Measurements from ENCODE around the gene SYCE3.

The SYCE3 gene

DNA sequence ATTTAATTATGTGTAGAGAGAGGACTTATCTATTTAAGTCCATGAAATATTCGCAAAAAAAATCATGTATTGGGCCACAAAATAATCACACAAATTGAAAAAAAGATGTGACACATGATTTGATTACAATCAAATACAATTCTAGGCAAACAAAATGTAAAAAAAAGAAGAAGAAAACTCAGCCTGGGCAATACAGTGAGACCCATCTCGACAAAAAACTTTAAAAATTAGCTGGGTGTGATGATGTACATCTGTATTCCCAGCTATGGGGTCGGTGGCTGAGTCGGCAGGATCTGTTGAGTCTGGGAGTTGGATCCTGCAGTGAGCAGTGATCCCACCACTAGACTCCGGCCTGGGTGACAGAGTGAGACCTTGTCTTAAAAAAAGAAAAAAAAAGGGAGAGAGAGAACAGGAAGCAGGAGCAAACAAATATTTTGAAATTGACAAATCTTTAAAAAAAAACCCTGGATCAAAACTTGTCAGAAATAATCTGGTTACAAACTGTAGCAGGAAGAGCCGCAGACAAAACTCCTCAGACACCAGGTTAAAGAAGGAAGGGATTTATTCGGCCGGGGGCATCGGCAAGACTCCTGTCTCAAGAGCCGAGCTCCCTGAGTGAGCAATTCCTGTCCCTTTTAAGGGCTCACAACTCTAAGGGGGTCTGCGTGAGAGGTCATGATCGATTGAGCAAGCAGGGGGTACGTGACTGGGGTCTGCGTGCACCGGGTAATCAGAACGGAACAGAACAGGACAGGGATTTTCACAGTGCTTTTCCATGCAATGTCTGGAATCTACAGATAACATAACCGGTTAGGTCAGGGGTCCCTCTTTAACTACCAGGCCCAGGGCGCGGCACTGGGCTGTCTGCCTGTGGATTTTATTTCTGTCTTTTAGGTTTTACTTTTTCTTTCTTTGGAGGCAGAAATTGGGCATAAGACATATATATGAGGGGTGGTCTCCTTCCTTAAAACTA, 29.6 kb downstream of the SYCE3 start:
- no peak for DNase-seq

DNA sequence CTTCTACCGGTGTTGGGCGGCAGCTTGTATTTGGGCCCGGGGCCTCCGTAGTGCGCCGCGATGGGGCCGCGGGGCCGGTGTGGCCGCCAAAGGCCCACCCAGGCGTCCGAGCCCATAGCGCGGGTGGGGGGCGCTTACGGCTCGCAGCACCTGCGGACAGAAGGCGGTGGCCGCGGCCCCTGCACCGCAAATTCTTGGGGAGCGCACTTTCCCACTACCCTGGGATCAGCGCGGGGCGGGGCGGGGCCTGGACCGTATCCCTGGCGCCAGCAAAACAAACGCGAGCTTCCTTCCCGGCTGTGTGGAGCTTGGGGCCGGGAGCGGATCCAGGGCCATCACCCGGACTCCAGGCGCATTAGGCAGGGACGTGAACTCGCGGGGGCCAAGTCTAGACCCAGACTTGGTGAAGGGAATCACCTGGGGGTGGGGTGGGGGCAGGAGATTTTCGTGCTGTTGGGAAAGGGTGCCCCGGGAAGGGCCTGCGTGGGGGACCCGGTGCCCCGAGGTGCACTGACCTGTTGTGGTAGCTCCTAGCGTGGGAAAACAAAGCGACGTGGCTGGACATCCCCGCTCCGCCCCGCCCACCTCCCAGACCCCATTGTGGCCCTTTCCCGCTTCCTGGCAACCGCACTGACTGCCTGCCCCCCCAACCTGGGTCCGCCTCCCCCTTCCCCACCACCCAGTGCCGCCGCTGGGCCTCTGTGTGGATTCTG, 30.6 kb downstream of the SYCE3 start:
- peak in 1 of 51 donors; percentile 39 for DNase-seq

DNA sequence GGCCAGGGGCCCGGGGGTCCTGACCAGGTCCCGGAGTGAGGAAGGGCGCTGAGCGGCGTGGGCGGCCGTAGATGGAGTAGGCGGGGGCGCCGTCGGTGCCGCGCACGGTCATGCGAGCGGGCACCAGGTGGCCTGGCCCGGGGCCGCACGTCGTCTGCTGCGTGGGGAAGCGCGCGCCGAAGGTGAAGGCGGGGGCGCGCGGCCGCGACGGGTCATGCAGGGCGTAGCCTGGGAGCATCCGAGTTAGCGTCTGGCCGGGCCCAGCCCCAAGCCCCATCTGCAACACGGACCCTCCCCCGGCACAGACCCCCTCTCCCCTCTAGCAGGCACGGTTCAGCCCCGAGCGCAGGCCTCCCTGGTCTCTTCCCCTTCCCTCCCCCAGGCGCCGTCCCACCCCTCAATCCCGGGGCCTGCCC, 31.2 kb downstream of the SYCE3 start:
- DNase-seq = no peak

DNA sequence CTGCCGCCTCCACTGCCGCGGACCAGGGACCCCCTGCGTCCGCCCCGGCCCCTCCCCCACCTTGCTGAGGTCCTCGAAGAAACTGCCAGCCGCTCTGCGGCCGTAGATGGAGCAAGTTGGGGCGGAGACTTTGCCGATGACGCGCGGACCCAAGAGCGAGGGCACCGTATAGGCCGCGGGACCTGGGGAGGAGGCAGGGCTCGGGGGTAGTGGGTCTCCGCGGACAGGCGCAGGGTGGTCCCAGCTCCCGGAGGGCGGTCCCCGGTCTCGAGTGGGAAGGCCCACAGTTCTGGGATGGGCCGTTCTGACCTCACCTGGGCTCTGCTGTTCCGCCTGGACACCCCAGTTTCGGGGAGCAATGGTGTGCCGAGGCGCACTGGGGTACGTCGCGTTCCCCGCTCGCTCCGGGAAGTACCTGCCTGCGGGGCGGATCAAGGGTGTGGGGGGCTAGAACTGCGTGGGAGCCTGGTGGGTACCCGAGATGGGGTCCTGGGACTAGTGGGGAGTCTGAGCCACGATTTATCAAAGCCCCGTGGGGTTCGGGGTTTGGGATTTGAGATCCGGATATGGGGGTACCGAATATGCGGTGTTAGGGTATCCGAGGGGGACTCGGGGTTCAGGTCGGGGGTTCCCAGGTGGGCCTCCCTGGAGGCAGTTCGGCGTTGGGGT, 31.7 kb downstream of the SYCE3 start:
- peak in 3 of 51 donors; percentile 26 to 36 (median 26) for DNase-seq

DNA sequence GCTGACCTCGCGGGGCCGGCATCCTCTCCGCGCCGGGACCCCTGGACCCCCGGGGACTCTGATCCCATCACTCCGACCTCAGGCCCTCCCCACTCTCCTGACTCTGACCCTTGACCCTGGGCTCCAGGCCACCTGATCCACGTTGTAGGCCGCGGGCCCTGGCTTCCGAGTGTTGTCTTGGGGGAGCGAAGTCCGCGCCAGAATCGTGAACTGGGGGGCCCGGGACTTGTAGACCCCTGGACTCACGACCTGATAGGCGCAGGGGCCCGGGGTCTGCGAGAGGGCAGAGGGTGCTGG, 32.2 kb downstream of the SYCE3 start:
- DNase-seq = no peak

DNA sequence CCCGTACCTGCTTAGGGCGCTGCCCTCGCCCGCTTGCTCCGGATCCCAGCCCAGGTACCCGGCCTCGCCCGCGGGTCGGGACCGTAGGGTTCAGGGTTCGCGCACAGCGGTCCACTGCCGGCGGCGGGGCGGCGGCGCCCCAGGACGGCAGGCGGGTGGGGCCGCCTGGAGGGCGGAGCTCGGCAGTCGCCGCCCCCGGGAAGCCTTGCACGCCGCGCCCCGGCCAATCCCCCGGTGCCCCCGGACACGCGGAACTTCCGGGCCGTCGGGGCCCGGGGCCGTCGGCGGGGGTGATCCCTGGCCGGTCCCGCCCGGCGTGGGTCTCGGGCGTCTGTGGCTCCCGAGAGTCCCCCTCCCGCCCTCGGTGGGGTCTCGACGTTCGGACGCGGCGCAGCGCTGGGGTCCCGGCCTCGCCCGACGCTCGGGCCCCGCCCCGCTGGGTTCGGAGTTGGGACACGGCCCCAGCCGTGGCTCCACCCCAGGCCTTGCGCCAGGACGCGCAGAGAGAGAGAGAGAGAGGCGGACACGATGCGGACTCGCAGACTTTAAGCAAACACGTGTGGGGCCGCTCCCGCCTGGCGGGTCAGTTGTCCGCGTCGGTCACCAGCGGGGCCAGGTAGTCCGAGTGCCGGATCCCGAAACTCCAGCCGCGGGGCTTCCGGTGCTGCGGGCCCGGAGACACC, 32.7 kb downstream of the SYCE3 start, which contains the start of gene TYMP:
Gene TYMP, minus strand, starts transcription at position 116 of the 683 bp plus-strand sequence. CDS start 303 bp downstream, outside the sequence.
- DNase-seq = peak in 3 of 51 donors; percentile 16 to 40 (median 18)

DNA sequence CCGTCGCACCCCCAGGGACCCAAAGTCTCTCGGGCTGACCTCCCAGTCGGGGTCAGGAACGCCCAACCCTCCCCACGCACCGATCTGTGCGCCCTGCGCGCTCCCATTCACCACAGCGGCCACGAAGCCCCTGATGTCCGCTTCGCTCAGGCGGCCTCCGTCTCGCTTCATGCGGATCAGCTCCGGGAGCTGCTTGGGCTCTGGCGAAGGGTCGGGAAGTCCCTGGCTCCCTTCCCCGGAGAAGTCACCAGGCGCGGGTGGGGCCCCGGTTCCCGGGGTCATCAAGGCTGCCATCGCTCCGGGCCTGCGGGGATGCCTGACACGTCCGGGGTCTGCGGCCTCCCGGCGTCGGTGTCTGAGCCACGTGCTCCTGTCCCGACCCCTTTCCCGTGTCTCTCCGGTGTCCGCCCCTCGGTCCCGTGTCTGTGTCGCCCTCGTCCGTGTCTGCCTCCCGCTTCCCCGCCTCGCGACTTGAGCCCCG, 33.3 kb downstream of the SYCE3 start:
- DNase-seq = no peak

DNA sequence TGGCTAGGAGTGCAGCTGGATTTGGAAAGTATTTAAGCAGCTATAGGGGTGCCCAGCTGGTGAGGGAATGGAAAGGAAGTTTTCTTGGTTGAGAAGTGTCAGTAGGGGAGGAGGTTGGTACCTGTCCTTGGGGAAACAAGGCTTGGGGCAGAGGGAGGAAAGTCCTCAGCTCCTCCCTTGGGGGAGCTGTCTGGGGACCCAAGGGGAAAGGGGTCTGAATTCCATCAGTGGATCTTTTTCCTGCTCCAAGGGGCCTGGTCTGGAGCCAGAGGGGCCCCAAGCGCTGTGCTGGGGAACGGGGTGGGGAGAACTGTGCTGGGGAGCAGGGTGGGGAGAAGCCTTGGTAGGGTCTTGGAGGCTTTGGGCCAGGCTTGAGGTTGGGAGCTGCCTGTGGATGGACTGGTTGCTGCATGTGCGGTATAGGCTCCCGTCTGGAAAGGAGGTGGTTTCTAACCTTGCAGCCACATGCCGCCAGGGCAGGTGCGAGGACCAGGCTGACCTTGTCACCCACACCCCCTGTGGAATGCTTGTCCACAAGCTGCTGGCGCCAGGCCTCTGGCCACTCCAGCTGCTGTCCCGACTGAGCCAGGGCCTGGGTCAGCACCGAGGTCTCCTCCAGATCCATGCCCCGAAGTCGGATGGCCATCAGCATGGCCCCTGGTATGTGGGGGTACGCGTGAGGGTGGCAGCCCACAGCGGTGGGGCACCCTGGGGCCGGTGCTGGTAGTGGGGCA, 33.9 kb downstream of the SYCE3 start:
- DNase-seq = no peak

DNA sequence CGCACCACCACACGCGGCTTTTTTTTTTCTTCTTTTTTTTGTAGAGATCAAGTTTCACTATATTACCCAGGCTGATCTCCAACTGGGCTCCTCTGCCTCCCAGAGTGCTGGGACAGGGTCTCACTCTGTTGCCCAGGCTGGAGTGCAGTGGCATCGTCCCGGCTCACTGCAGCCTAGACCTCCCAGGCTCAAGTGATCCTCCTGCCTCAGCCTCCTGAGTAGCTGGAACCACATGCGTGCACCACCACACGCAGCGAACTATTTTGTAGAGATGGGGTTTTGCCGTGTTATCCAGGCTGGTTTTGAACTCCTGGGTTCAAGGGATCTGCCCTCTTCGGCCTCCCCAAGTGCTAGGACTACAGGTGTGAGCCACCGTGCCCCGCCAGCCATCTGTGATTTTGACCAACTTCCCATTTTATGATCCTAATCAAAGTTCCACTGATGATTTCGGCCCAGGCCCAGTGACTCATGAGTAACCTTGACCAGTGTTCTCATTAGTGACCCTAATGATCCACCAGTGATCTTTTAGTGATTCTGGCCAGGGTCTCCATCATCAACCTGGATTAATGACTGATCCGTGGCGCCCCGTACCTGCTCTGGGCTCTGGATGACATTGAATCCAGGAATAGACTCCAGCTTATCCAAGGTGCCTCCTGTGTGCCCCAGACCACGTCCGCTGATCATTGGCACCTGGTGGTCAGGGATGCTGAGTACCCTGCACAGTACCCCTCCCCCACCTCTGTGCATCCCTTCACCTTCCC, 34.6 kb downstream of the SYCE3 start:
- DNase-seq = no peak

DNA sequence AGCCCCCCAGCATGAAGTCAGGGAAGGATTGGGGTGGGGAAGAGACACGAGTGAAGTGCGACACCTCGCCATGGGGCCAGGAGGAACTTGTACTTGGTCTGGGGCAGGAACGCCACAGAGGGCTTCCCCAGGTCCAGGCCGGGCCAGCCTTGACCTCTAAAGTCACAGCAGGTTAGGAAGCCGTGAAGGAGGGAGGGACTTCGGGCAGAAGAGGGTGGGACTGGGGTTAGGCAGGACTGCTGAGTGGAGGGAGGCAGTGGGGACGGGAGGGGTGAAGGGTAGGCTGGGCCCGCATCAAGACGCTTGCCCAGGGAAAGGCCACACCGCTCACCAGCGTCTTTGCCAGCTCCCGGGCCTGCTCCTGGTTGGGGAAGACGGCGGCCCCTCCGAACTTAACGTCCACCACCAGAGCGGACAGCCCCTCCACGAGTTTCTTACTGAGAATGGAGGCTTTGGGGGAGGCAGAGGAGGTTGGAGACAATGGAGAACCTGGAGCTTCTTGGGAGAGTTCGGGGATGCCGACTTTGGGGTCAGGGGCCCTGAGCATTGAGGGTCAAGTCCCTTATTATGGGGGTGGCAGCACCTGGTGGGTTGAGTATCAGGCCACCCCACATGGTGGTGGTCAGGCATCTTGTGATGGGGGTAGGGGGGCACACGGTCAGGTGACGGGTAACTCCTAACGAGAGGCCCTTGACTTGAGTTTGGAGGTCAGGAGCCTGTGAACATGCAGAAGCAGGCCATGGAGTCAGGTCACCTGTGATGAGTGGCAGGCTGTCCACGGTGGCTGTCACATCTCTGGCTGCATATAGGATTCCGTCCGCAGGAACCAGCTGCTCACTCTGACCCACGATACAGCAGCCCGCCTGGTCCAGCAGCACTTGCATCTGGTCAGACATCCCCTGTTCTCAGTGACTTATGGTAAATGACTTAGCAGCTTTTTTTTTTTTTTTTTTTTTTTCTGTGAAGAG, 35.6 kb downstream of the SYCE3 start:
- peak in 4 of 51 donors; percentile 24 to 39 (median 30) for DNase-seq

DNA sequence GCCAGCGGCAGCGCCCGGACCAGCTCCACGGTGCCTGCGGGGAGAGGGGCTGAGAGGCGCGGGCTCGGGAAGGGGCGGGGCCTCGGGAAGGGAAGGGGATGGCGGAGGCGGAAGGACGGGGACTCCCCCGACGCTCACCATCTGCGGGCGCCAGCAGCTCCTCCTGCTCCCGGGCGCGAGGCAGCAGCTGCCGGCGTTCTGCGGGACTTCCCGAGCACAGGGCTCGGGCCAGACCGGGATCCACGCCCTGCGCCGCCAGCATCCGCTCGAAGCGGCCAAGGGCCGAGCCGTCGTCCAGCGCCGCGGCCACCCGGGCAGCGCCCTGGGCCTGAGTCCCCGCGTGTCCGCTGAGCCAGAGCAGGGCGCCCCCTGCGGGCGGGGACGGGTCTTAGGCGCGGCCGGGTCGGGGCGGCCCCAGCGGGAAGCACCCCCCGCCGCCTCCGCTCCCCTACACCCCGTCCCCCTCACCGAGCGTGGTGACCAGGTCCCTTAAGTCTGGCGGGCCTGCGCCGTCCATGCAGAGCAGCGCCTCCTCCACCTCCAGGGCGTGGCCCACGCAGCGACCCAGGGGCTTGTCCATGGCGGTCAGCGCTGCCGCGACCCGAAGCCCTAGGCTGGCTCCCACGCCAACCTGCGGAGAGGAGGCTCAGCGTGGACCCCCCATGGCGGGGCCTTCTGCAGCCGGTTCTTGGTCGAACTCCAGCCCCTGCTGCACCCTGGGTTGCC, 36.4 kb downstream of the SYCE3 start:
- peak in 30 of 51 donors; percentile 36 to 85 (median 68) for DNase-seq

DNA sequence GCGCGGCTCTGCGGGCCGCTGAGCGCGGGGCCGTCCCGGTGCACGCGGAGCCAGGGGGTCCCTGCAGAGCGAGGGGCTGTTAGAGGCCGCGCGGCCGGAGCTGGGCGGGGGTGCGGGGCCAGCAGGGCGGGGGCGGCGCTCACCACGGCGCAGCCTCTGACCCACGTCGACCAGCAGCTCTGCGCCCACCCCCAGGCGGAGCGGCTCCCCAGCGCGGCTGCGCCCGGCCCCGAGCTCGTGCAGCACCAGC, 36.9 kb downstream of the SYCE3 start:
- peak in 18 of 51 donors; percentile 50 to 86 (median 71) for DNase-seq

DNA sequence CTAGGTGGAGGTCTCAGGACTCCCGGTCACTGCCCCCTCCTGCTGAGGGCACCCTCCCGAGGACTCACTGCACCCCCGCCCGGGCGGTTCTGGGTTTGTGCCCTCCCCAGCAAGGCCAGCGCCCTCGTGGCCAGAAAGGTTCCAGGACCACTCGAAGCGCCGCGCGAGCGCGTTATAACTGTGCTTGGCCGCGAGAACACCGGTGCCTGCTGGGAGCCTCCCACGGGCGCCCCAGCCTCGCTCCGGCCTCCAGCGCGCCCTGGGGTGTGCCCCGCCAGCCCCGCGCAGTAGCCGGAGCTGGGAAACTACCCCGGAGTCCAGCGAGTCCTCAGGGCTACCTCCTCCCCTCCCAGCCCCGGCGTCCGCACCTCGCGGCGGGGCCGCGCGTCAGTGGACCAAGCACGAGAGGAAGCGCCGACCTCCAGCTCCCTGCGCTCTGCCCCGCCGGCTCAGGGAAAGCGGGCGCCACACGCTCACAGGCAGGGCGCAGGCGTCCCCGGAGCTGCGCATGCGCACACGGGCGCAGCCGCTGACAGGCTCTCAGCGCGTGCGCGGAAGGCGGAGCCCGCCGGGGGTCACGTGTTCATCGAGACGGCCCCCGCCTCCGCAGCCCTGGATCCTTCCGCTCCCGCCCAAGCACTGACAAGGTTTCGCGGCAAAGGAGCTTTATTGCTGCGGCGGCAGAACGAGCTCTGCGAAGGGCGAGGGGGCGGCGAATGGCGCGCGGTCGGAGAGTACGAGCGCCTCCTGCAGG, 37.4 kb downstream of the SYCE3 start, which contains the start of gene SCO2:
Gene SCO2, minus strand, starts transcription at position 495 of the 754 bp plus-strand sequence. CDS start 1,187 bp downstream, outside the sequence.
- DNase-seq = peak; percentile 52 to 95 (median 87)

DNA sequence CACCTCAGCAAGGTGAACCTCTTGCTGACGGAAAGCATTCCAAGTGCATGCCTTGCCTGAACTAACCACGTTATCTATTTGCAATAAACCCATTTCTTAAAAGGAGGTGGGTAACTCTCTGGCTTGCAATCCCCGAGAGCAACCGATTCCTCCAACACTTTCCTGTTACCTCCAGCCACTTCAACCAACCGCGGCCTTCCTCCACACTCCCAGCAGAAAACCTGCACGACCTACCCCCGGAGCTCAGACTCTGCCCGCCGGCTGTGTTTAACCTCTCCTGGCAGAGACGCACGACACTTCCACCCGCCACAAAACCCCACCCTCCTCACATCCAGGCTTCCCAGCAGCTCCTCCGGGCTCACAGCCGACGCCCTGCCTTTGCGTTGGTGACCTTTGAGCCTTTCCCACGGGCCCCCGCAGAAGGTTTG, 38.0 kb downstream of the SYCE3 start:
- no peak for DNase-seq

DNA sequence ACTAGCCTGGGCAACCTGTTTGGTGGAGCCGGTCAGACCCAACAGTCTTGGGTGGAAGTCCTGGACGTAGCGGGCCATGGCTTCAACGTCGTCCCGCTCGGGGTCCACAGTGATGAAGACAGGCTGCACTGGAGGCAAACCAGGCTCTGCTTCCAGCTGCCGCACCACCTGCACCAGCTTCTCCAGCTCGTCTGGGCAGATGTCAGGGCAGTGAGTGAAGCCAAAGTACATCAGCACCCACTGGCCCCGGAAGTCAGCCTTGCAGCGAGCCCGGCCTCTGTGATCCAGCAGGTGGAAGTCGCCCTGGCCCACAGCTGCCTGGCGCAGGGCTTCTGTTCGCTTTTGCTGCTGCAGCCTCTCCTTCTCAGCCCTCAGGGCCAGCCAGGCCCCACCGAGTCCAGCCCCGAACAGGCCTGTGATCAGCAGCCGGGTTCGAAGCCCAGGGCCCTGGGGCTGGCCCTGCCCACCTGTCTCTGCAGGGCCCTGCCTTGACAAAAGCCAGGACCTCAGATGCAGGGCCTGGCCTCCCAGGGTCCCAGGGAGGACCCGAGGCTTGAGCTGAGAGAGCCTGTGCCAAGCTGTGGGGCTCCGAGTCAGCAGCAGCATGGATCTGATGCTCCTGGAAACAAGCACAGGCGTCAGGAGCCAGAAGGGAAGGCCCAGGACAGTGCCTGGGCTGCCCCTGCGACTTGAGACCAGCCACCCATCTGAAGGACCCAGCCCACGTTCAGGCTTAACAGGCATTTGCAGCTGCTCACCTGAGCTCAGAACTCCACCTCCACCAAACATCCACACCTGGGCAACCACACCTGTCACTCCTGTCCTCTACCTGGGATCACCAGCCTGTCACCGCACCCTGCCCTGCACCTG, 38.7 kb downstream of the SYCE3 start:
- DNase-seq = no peak

DNA sequence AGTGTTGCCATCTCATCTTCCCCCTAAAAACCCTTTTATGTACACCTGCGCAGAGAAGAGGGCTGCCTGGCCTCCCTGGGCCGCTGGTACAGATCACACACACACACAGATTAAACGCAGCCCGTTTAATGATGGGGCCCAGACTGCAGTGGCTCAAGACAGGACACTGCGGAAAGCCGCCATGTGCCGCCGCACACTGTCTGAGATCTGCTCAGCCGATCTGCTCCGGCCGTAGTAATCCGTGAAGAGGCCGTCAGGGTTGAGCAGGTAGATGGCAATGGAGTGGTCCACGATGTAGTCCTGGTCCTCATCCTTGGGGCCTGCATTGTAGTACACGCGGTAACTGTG, 39.3 kb downstream of the SYCE3 start:
- no peak for DNase-seq

All from hypothalamus (tissue), 51 donors.